GM21576 (cell line): ENCODE measurements around the gene RAB6B.

Experiments
- ATAC-seq: cut with Tn5 transposase; IDR thresholded peaks from one replicate; pipeline ENCODE4 v1.9.1; 2021; ENCODE audit warnings: mild to moderate bottlenecking, moderate library complexity; ENCODE audit not compliant: unreplicated experiment

Gene RAB6B

DNA sequence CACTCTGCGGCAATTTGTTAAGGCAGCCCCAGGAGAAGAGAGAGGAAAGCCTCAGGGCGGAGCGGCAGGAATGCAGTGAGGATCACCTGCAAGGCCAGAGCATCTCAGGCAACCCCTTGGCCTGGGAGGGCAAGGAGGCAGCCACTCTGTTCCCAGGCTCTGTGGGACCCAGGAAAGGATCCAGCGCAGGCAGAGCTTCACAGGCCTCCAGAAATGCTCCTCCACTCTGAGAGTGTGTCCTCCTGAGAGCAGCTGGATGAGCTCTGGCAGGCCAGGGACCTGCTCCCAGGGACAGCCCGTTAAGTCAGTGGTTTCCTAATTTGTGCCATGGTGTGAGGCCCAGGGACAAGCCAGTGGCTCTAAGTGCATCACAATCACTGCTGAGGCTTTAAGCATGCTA, 35.2 kb downstream of the RAB6B start:
- no peak for ATAC-seq

DNA sequence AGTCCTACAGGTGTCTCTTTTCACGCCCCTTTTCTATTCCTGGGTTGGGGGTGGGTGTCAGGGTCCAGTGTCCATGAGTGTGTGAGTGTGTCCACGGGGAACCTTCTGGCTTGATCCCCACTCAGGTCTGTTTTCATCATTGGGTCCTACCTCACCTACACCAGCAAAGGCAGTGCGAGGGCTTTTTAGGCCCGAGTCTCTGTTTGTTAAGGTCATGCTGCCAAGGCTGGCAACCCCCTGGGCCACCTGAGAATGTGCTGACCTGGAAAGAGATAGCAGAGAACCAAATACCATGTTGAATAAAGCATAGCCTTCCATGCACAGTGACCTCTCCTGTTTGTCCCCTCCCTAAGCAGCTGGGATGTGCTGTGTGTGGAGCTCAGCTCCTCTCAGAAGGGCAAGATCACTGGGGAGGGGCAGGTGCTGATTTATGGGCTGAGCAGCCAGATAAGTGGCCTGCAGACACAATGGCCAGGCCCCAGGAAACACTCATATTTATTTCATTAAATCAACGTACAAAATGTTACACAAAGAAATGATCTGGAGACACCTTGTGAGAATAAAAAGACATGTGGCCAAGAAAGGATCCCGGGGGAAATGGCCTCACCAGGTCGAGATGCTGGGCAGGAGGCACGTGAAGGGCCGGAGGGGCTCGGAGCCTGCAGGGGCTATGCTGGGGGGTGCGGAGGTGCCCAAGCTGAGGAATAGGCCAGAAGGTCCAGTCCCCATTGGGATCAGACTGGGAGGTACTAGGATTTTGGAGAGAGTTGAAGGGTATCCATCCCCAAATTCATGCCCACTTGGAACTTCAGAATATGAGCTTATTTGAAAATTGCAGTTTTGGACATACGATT, 36.1 kb downstream of the RAB6B start:
- no peak for ATAC-seq

DNA sequence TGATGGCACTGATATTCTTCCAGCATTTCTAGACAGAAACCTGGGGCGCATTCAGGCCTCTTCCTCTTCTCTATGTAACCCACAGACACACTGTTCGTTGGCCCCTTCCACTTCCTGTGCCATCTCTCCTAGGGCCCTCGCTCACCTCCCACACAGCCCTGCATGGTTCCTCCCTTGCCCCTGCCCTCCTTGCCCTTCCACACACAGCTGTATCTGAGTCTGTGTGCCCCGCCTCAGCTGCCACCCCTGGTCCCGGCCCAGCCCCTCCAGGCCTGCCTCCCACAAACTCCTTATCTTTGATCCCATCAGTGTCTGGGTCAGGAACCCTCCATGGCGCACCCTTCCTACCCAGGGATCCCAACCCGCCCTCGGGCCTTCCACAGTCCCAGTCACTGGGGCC, 37.9 kb downstream of the RAB6B start:
- no peak for ATAC-seq

DNA sequence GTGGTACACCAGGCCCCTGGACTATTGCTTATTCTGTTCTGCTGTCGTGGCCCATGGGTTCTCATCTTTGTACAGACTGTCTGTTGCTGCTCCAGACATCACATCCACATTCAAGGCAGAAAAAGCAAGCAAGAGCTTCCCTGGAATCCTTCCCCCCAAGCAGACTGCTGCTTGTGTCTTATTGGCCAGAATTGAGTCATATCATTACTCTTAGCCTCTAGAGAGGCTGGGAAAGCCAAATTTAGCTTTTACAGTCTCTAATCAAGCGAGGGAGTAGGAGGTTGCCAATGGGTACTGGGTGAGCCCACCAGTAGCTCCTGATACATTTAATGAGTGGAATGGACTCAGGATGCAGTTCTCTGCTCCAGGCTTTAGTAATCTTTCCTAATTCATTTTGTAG, 39.4 kb downstream of the RAB6B start:
- ATAC-seq = no peak

DNA sequence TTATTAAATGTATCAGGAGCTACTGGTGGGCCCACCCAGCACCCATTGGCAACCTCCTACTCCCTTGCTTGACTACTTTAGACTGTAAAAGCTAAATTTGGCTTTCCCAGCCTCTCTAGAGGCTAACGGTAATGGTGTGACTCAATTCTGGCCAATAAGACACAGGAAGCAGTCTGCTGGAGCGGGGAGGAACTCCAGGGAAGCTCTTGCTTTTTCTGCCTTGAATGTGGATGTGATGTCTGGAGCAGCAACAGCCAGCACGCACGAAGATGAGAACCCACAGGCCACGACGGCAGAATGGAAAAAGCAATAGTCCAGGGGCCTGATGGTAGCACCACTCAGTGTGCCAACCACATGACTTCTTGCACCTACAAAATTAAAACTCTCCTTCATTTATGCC, 39.9 kb downstream of the RAB6B start:
- no peak for ATAC-seq

DNA sequence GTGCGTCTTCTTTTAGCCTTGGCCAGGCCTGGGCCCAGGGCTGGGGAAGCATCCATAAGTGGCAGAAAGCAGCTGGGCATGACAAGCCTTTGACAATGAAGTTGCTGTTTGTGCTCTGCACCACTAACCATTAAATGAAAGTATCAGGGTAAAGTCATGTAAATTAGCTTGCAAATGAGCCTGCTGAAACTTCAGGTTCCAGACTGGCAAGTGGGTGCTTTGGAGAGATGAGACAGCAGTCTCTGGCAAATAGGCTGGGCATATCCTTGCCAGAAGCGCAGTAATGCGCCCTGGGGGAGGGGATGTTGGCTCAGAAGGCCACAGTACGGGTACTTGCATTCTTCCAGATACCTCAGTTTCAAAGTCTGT, 40.7 kb downstream of the RAB6B start:
- ATAC-seq = no peak

DNA sequence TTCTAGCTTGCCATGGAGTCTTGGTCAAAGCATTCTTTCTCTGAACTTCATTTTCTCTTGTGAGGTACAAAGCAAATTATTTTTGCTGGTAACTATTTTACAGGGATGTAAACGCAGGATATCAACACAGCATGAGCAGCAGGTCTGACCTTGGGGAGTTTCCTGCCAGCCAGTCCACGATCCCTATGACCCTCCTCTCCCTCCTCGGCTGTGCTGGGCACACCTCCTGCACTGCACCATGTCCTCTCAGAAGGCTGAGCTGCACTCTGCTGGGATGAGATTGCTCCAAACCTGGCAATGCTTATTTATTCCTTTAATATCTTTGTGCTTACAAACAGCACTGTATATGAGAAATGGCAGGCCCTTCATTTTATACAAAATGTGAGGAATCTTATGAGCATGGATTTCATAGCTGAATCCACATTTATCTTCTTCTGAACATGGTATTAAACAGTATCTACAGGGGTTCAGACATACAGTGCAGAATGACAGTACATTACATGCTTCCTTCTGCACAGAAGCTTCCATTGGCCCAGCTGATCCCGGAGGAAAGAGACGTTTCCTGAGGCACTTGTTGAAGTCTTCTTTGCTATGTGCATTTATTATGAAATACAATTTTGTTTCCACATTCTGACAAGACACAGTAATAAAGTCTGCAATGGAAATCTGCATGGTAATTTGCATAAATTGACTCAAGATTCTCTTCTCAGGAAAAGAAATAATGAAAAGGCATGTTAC, 41.2 kb downstream of the RAB6B start:
- no peak for ATAC-seq

DNA sequence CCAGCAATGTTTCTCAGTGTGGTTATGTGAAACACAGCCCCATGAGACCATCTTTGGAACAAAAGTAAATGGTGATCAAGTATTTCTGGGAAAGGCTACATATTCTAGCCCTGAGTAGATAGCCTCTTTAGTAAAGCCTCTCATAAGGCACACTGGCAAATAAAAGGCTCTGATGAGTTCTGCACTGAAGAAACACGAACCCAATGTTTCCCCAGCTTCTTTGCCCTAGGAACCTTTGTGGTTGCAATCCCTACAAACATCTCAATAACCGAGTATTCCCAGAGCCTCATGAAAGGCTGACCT, 41.8 kb downstream of the RAB6B start:
- no peak for ATAC-seq

DNA sequence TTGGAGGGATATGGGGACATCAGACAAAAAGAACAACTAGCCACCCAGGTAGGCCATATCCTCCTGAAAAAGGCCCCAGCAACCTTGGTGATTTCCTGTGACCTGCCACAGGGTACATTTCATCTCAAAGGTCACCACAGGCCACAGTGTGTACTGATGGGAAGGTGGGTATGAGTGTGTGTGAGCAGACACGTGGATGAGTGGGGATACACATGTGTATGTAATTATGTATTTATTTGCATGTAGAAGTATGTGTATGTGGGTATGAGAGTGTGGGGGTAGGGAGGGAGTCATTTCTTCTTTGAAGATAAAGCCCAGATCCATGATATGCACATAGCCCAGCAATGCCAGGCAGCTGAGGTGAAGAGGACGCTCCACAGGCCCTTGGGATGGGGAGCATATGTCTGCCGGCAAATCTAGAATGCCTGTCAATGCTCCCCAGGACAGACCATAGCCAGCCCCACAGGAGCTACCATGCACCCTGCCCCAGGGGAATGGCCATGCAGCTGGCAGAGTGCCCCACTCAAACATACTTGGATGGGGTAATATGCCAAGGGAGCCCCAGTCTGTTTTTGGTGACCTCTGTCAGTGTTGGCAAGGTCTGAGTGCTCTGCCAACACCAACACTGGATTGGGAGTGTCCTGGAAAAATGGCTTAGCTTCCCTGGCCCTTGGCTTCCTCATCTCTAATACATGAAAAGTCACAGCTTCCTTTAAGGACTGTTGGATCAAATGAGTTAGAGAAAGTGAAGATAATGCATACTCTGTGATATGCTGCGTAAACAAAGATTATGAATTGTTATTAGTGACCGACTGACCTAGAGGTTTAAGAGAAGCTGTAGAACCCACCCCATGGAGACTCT, 42.4 kb downstream of the RAB6B start:
- ATAC-seq = no peak

DNA sequence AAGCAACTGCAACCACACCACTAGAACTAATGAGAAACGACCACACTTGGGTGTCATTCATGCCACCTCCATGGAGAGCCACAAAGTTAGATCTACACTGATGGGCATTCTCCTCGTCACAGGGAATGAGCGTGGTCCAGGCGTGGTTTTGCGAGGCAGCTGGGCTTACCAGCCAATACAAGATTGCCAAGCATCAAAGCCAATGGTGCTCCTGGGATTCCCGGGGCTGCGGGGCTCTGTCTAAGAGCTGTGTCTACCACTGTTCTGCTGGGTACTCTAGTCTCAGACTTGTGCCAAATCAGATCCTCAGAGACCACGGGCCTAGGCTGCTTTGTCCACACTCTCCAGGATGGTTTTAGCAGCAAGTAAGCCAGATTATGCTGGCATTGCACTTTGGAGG, 43.8 kb downstream of the RAB6B start:
- no peak for ATAC-seq

DNA sequence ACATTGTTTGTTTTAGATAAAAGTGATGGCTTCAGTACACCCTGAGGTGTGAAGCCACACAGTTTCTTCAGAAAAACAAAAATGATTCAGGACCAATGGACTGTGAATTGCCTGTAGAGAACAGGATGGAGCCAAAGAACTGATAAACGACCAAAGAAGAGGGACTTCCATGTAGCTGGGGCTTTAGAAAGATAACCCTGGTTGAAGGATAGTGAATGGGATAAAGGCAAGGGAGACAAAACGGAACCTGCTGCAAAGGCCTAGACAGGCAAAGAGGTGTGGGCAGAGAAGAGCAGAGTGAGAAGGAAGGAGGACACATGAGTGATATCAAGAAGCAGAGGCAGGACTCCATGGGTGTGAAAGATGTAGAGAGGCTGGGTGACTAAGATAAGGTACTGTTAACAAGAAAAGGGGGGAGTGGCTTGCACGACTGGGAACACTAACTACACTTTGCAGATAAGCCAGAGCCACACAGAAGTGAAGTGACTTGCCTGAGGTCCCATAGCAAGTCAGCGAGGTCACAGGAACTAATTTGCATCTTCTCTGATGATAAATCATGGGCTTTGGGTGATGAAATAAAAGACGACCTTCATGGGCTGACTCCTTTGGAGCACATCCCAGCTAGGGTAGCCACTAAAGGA, 44.3 kb downstream of the RAB6B start:
- no peak for ATAC-seq

DNA sequence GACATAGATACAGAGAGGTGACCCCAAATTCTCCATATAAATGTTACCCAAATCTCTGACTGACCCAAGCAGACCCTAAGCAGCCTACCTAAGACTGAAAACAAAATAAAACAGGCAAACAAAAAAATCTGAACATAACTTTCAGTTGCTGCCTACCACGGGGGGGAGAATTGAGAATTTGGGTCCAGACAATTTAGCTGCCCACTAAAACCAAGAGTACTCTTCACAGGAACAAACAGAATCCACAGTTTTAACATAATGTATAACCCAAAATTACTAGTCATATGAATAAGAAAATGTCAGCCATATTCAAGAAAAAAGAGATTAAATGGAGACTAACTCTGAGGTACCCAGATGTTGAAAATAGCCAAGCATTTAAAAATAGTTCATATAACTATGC, 45.6 kb downstream of the RAB6B start:
- ATAC-seq = no peak

DNA sequence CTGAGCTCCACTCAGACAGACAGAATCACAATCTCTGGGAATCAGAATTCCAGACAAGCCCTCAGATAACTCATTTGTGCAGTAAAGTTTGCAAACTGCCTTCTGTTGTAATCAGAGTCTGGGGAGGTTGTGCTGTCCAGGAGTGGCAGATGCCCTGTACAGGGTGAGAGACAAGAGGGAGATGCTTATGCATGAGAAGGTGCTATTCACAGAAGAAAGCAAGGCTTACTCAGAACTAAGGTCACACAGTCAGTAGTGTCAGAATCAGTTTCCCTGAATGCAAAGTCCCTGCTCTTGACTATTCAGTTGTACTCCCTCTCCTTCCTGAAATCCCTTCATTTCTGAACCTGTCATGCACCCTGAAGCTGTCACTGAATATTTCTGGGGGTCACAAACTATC, 46.3 kb downstream of the RAB6B start:
- no peak for ATAC-seq

DNA sequence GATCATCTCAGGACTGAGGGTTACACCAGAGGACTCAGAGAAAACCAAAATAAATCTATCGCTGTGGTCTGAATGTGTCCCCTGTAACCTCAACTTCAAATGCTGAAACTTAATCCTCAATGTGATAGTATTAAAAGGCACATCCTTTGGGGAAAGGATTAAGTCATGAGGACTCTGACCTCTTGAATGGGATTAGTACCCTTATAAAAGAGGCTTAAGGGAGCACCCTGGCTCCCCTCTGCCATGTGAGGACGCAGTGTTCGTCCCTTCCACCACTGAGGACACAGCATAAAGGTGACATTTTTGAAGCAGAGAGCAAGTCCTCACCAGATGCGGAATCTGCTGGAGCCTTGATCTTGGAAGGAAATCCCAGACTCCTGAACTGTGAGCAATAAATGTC, 50.6 kb downstream of the RAB6B start:
- no peak for ATAC-seq

DNA sequence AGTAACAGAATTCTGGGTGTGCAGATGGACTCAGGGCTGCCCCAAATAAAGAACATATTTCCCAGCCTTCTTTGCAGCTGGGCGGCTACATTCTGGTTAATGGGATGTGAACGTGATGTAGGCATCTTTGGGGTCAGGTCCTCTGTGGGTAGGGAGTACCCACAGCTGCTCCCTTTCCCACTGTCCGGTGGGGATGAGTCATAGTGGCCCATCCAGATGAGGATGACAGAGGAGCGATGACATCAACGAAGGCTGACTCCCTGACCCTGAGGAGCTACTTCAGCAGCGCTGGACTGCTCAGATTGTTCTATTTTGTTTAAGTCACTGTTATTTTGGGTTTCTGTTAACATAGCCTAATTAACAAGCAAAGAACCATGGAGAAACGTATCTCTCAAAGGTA, 52.0 kb downstream of the RAB6B start:
- no peak for ATAC-seq

DNA sequence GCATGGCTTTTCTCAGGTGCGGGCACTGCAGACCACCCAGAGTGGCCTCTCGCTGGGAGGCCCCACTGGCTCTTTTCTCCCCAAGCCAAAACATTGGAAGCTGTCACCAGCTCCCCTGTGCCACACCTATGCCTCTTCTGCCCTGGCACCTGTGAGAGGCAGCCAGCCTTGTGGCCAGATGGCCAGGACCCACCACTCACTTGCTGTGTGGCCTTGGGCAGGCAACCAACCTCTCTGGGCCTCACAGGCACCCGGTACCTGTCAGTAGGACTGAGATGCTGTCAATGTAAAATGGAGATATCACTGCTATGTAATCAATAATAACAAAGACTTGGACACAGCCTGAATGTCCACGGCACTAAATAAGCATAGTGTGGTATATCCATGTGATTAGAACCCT, 53.5 kb downstream of the RAB6B start:
- ATAC-seq = no peak

DNA sequence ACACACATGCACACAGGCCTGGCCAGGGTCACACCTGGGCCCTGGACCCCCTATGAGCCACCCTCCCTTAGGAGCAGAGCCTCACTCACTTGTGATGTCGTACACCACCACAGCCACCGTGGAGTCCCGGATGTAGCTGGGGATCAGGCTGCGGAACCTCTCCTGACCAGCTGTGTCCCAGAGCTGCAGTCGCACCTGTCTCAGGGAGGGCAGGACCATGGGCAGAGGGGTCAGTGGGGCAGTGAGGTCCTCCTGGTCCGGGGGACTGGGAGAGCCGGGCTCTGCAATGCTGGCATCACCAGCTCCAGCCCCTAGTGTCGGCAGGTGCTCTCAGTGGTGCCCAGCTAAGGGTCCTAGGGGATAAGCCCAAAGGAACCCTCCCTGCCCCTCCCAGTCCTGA, 54.5 kb downstream of the RAB6B start:
- ATAC-seq = no peak

DNA sequence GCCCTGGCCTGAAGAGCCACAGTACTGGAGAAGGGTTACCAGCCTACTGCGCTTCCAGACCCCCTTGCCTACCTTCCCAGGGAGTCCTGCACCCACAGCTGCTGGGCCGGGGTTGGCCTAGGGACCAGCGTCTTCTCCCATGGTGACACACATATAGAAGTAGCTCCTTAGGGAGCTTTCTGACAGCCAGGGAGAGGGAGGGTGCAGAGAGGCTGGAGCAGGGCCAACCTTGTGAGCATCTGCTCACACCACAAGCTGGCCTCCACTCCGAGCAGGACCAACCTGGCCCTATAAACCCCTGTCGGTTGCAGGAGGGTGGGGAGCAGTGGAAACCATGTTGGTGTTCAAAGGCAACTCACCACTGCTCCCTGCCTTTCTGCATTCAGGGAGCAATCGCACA, 54.9 kb downstream of the RAB6B start:
- ATAC-seq = no peak

DNA sequence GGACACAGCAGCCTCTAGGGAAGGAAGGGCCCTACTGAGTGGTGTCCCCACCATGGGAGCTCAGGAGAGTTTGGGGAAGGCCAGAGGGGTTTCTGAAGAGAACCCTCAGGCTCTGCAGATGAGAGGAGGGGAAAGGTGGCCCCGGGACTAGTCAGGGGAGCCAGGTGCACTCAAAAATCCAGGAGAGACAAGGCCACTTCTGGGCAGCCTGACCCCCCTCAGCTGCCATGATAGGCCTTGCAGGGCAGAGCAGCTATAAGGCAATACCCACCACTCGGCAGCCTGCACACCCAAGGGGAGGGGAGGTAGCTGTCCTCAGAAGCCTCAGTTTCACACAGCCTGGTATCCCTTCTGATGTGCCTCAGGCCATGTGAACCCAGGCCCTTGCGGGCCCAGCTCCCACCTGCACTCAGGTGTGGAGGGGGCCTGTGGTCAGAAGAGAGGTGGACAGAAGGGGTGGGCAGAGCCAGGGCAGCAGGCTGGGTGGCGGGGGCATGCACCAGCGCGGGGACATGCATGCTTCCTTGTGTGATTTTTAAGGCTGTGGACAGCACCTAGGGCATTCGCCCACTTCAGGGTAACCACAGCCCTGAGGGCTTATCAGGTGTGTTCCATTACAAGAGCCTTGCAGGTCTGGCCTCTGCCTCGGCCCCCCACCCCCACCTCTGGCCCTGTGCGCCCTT, 55.5 kb downstream of the RAB6B start:
- ATAC-seq = no peak

DNA sequence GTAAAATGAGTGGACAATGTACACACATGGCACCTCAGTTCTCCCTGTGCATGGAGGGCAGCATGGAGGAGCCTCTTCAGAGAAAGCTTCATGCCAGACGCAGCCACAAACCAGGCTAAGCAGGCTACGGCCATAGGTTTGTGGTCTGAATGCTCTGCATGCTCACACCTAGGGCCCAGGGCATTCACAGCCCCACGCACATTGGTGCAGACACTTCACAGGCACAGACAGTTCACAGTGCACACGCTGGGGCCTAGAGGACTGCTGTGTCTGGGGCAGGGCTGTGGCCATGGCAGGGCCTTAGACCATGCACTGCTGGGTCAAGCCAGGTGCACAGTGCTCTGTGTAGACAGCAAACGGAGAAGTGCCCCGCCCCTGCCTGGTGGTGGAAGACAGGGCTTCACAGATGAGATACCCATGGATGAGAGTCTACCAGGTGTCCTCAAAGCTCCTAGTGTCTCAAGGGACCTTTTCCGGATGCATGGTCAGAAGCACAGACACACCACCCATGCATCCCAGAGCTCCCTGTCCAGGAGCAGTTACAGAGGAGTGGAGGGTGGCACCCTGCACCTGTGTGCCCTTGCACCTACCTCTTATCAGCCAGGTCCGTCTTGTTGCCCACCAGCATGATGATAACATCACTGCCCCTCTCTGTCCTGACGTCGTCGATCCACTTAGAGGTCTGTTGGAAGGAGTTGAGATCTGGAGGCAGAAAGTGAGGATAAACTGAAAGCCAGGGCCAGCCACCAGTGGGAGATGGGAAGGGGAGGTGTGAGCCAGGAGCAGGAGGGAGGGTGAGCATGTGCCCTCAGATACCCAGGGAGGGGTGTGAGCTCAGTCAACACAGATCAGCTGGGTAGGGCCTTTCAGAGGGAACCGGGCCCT, 56.5 kb downstream of the RAB6B start:
- no peak for ATAC-seq
